Lung (tissue), 12 donors: ENCODE data around the gene STAG1. TPM values are rescaled to one million over a fixed set of nuclear protein-coding genes. Genes with fewer than 3 reads are reported as not detected.

Source experiments
- ATAC-seq: fragments of 200-7000 bp; cut with Tn5 transposase; one replicate; pipeline ENCODE4 v1.9.1; 2020; ENCODE audit warnings: moderate number of reproducible peaks; ENCODE audit not compliant: insufficient read depth, low FRiP score
- DNase-seq, 3 donors: peaks; one replicate each; pipeline ENCODE4 v3.0.0-alpha.2; 2013 to 2017
- H3K27ac ChIP-seq, 2 donors: one replicate each; pipeline ENCODE4 v1.5.1; 2013; ENCODE audit warnings: mild to moderate bottlenecking in 2 of 2, moderate library complexity in 2 of 2, control low read depth in 1 of 2, inconsistent platforms in 1 of 2, low read depth in 1 of 2, low read length in 1 of 2
- H3K27me3 ChIP-seq, 3 donors: one replicate each; pipeline ENCODE4 v1.5.1; 2013; ENCODE audit warnings: low read length in 2 of 3; ENCODE audit not compliant: control insufficient read depth in 3 of 3, insufficient read depth in 3 of 3
- H3K36me3 ChIP-seq, 4 donors: one replicate each; pipeline ENCODE4 v1.5.1; 2013; ENCODE audit warnings: low read length in 4 of 4, mild to moderate bottlenecking in 1 of 4, moderate library complexity in 1 of 4; ENCODE audit not compliant: control insufficient read depth in 4 of 4, insufficient read depth in 4 of 4
- H3K4me1 ChIP-seq, 5 donors: one replicate each; pipeline ENCODE4 v1.5.1; 2013; ENCODE audit warnings: low read length in 5 of 5, mild to moderate bottlenecking in 2 of 5, moderate library complexity in 1 of 5; ENCODE audit not compliant: control insufficient read depth in 5 of 5, insufficient read depth in 5 of 5
- H3K4me3 ChIP-seq: one replicate; pipeline ENCODE4 v1.5.1; 2013; ENCODE audit warnings: mild to moderate bottlenecking, control low read depth, moderate library complexity
- H3K9ac ChIP-seq, 2 donors: one replicate each; pipeline ENCODE4 v1.5.1; 2013; ENCODE audit warnings: low read length in 2 of 2, control low read depth in 1 of 2; ENCODE audit not compliant: insufficient read depth in 1 of 2
- H3K9me3 ChIP-seq, 4 donors: one replicate each; pipeline ENCODE4 v1.5.1; 2013; ENCODE audit warnings: low read length in 3 of 4, mild to moderate bottlenecking in 1 of 4, moderate library complexity in 1 of 4; ENCODE audit not compliant: control insufficient read depth in 4 of 4, insufficient read depth in 3 of 4
- CTCF ChIP-seq: IDR thresholded peaks from 2 replicates; pipeline ENCODE4 v1.5.1; 2012; ENCODE audit warnings: mild to moderate bottlenecking; ENCODE audit errors: control extremely low read depth, extremely low read depth
- WGBS, 2 donors: extraction: QIAGEN DNeasy Blood & Tissue Kit; methylation state at CpG; one replicate each; pipeline ENCODE4 v1.1.7; 2013; 5-methylcytosine and 5-hydroxymethylcytosine counted together
- polyA plus RNA-seq, 2 donors: library from polyadenylated mRNA; stranded (reverse); fragments of 200-250 nt; gene quantifications; one replicate each; pipeline ENCODE4 v1.2.1, GENCODE V29; 2013
- total RNA-seq, 2 donors: library from RNA; depleted of rRNA in 1 of 2; stranded (reverse); fragments of >200 nt in 1 of 2; gene quantifications; one replicate each; pipeline ENCODE4 v1.2.1, GENCODE V29; 2014 to 2021
- donor health status: control.
- donor health status: control.
- donor health status: Bipolar disorder and iron deficiency.
- donor health status: healthy.
- donor health status: DM: yes; HTN: yes; CAD: no.

STAG1 gene
- total and polyA plus RNA-seq, 4 donors: 8.1 to 90.0 (median 20.5) TPM

GRCh38 chr3:136734382-136735070 lies 17.7 kb downstream of the STAG1 start:
- WGBS, 2 donors: 51 to 60% methylated on average over 3 of the region's 3 CpGs
- no peaks in the 10 kb centered on the region for H3K27me3 ChIP-seq
- peaks cover 0 to 16% (median 3%) of the 10 kb centered on the region in 5 donors for H3K4me1 ChIP-seq
- no peak overlapping the region for H3K4me3 ChIP-seq
- peaks cover 0 to 2% (median 0%) of the 10 kb centered on the region in 4 donors for H3K36me3 ChIP-seq
- DNase-seq (no peak), ATAC-seq (no peak)
- no peak overlapping the region for H3K27ac ChIP-seq
- H3K9me3 ChIP-seq: no peaks in the 10 kb centered on the region
- no peak overlapping the region for H3K9ac ChIP-seq
- no peak for TF ChIP-seq CTCF

GRCh38 chr3:136733317-136733833 lies 18.8 kb downstream of the STAG1 start:
- ATAC-seq (no peak), DNase-seq (no peak)
- Histone ChIP-seq H3K9ac (no peak overlapping the region), H3K27me3 (no peaks in the 10 kb centered on the region), H3K4me1 (peaks cover 0 to 19% (median 6%) of the 10 kb centered on the region in 5 donors), H3K9me3 (no peaks in the 10 kb centered on the region), H3K36me3 (peaks cover 0 to 2% (median 0%) of the 10 kb centered on the region in 4 donors), H3K27ac (no peak overlapping the region), H3K4me3 (no peak overlapping the region)
- TF ChIP-seq CTCF: no peak
- WGBS, 2 donors: 95 to 97% methylated on average over 5 of the region's 5 CpGs

- Histone ChIP-seq H3K4me1 (peaks cover 0 to 26% (median 6%) of the 10 kb centered on the region in 5 donors), H3K36me3 (peaks cover 0 to 2% (median 0%) of the 10 kb centered on the region in 4 donors), H3K27me3 (no peaks in the 10 kb centered on the region), H3K27ac (no peak overlapping the region), H3K9me3 (no peaks in the 10 kb centered on the region), H3K4me3 (no peak overlapping the region), H3K9ac (no peak overlapping the region)
- no peak for ATAC-seq
- no peak for DNase-seq
- no peak for TF ChIP-seq CTCF
- WGBS, 2 donors: 65 to 76% methylated on average over 4 of the region's 4 CpGs
These were observed 20.8 kb downstream of the STAG1 start for GRCh38 chr3:136731274-136731884.
